ENCODE results near the gene FAM177A1.
A peak's percentile ranks its signal among the peaks of the same experiment; 100 is the strongest.
"Not testable (repeated sequence)": the region's sequence is repeated elsewhere in the genome, so short reads cannot be mapped to it uniquely, and the experiment has no call there.

FAM177A1 gene, protein sequence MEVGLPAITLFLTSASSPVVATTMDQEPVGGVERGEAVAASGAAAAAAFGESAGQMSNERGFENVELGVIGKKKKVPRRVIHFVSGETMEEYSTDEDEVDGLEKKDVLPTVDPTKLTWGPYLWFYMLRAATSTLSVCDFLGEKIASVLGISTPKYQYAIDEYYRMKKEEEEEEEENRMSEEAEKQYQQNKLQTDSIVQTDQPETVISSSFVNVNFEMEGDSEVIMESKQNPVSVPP

GRCh38 chr14:35046048-35046750 lies at the start of gene FAM177A1:
Gene FAM177A1 (plus strand): TSS chr14:35046272. CDS start chr14:35046464, 192 bp downstream.
- DNase-seq, result peak; percentile 98

- DNase-seq, result no peak
Observed at GRCh38 chr14:34997762-34998161, 48.3 kb upstream of the FAM177A1 start.

DNA sequence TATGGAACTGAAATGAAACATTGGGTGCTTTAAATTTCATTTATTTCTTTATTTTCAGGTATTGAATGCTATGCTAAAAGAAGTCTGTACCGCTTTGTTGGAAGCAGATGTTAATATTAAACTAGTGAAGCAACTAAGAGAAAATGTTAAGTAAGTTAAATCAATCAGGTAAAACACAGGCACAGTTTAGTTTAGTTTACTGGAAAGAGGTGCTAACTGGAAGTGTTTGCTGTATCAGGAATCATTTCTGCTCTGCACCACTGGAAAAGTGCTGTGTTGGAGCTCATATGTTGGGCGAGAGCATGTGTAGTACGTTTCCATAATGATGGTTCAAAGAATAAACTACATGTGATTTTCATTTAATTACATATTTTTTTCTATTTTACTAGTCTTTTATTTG lies 46.6 kb upstream of the FAM177A1 start:
- DNase-seq, result no peak

DNA sequence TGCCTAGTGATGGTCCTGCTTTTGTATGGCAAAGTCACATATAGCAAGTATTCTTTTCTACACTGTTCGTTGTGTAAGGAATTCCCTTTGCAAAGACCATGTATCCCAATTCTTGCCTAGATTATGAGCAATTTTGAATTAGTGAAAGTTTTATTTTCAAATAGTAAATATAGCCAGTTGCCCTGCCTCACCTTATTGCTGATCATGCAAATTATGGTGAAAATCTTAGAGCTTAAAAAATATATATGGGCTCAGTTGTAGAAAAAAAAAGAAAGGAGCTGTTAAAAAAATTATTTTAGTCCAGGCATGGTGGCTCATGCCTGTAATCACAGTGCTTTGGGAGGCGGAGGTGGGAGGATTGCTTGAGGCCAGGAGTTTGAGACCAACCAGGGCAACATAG lies 44.5 kb upstream of the FAM177A1 start:
- DNase-seq, result no peak

DNA sequence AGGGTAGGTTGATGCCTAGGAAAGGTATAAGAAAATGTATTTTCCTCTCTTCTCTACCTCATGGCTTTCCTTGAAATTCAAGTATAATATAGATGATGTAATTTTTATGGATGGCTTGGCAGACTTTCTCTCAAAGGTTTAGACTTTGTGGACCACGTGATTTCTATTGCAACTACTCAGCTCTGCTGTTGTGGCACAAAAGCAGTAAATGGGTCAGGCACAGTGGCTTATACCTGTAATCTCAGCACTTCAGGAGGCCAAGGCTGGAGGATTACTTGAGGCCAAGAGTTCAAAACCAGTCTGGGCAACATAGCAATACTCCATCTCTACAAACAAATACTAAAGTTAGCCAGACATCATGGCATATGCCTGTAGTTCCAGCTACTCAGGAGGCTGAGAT lies 41.2 kb upstream of the FAM177A1 start:
- no peak for DNase-seq

DNA sequence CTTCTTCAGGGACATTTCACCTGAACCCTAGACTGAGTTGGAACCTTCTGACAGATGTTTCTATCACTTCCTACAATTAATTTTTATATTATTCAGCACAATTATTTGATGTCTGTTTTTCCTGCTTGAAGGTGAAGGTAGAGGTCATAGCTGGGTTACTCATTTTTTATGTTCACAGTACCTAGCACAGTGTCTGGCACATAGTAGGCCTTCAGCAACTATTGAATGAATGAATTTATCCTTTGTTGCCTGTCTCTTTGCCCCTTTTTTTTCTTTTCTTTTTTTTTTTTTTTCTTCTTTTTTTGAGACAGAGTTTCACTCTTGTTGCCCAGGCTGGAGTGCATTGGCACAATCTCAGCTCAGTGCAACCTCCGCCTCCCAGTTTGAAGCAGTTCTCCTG lies 29.5 kb upstream of the FAM177A1 start:
- DNase-seq, result no peak

DNA sequence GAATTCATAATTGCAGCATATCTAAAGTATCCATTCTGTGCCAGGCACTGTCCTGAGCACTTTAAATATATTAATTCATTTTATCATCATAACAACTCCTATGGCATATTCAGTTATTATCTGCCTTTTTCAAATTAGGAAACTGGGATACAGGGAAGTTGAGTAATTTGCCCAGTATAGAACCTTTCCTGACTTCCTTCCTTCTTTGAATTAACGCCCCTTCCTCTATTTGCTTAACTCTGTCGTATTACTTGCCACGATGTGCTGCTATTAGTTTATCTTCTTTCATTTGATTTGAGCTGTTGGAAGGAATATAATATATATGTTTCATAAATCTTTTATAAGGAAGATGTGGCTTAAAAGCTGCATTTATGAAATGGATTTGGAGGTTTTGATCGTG lies 25.4 kb upstream of the FAM177A1 start:
- no peak for DNase-seq

GRCh38 chr14:35028435-35028834 lies 17.6 kb upstream of the FAM177A1 start:
- no peak for DNase-seq

GRCh38 chr14:35032562-35032961 lies 13.5 kb upstream of the FAM177A1 start:
- DNase-seq, result no peak

DNA sequence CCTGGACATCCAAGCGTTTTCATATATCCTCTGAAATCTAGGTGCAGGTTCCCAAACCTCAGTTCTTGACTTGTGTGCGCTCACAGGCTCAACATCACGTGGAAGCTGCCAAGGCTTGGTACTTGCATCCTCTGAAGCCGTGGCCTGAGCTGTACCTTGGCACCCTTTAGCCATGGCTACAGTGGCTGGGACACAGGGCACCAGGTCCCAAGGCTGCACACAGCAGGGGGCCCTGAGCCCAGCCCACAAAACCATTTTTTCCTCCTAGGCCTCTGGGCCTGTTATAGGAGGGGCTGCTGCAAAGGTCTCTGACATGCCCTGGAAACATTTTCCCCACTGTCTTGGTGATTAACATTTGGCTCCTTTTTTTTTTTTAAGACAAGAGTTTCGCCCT lies 11.6 kb upstream of the FAM177A1 start:
- DNase-seq, result no peak

DNA sequence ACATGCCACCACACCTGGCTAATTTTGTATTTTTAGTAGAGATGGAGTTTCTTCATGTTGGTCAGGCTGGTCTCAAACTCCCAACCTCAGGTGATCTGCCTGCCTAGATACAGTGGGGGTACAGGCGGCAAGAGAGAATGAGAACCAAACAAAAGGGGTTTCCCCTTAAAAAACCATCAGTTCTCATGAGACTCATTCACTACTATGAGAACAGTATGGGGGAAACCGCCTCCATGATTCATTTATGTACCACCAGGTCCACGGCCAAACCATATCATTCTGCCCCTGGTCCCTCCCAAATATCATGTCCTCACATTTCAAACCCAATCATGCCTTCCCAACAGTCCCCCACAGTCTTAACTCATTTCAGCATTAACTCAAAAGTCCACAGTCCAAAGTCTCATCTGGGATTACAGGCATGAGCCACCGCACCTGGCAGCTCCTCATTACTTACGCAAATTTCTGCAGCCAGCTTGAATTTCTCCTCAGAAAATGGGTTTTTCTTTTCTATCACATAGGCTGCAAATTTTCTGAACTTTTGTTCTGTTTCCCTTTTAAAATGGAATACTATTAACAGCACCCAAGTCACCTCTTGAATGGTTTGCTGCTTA lies 11.0 kb upstream of the FAM177A1 start:
- DNase-seq, result not testable (repeated sequence)

- DNase-seq, result not testable (repeated sequence)
Observed at GRCh38 chr14:35038312-35038711, 7.8 kb upstream of the FAM177A1 start.

- no peak for DNase-seq
Observed at GRCh38 chr14:35042632-35043031, 3.4 kb upstream of the FAM177A1 start.

- DNase-seq, result no peak
Observed at GRCh38 chr14:35043046-35043445, 3.0 kb upstream of the FAM177A1 start.

- no peak for DNase-seq
Observed at GRCh38 chr14:35044939-35045797, 904 bp upstream of the FAM177A1 start.

DNA sequence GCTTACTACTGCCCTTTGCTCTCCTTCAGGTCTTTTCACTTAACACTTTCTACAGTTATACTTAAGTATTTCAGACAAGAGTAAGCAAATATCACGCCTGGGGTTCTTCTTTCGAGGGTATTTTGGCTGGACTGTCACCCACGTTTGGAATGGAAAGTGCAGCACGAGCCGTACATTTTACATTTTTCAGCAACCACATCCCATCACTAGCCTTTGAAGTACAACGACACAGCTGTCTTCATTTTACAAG lies 349 bp upstream of the FAM177A1 start:
- DNase-seq, result no peak

GRCh38 chr14:35046751-35047536 lies 872 bp downstream of the FAM177A1 start:
- no peak for DNase-seq

DNA sequence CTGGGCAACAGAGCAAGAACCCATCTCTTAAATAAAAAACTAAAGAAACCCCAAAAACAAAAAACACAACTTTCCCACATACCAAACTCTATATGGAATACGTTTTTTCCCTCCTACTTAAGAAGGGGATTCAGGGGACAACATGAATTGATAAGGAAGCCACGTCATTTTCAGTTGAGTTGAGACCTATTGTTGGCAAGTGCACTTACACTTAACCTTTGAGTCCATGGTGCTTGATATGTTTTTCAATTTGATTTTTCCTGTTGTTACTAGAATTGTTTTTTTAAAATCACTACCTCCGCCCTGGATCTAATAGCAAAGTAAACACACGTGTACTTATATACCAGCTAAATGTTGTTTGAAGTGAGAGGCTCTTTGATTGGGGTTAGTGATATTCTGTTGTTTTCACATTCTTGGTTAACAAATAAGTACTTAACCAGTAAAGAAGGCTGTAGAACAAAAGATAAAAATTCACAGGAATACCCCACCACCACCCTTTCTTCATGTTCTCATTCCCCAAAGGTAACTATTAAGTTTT lies 2.0 kb downstream of the FAM177A1 start:
- DNase-seq, result no peak

GRCh38 chr14:35050652-35051051 lies 4.6 kb downstream of the FAM177A1 start:
- DNase-seq, result no peak

- no peak for DNase-seq
Observed at GRCh38 chr14:35051796-35052195, 5.7 kb downstream of the FAM177A1 start.

GRCh38 chr14:35052637-35053036 lies 6.6 kb downstream of the FAM177A1 start:
- DNase-seq, result no peak

DNA sequence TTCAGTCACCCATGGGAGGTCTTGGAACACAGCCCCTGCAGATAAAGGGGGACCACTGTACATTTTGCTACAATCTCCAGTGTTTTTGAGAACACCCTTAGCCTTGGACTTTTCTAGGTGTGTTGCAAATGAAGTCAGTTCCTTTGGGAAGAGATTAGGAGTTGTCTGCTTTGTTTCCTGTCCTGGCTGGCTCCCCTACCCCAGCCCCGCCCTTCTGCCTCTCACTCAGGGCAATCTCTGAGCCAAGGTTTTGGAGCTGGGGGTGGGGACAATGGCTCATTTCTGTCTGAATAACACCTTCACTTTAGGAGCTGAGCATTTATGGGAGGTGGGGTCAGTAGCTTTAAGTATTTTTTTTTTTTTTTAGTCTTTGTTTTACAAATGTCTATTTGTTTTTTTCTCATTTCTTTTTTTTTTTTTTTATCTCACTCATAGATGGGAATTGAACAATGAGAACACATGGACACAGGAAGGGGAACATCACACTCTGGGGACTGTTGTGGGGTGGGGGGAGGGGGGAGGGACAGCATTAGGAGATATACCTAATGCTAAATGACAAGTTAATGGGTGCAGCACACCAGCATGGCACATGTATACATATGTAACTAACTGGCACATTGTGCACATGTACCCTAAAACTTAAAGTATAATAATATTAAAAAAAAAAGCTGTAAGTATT lies 15.2 kb downstream of the FAM177A1 start:
- DNase-seq, result not testable (repeated sequence)
